Activated CD4-positive, CD25-positive, alpha-beta regulatory T cell treated with anti-CD3 and anti-CD28 coated beads, Interleukin-2, amount 50 U/mL, for 72 hours (primary cell): ENCODE measurements around the gene TMC3.
A peak's percentile ranks its signal among the peaks of the same experiment; 100 is the strongest.

Experiments
- DNase-seq: peaks from one replicate; pipeline ENCODE4 v3.0.0; 2021

The TMC3 gene

GRCh38 chr15:81297603-81298575 lies 76.1 kb downstream of the TMC3 start:
- DNase-seq: peak; percentile 24

DNA sequence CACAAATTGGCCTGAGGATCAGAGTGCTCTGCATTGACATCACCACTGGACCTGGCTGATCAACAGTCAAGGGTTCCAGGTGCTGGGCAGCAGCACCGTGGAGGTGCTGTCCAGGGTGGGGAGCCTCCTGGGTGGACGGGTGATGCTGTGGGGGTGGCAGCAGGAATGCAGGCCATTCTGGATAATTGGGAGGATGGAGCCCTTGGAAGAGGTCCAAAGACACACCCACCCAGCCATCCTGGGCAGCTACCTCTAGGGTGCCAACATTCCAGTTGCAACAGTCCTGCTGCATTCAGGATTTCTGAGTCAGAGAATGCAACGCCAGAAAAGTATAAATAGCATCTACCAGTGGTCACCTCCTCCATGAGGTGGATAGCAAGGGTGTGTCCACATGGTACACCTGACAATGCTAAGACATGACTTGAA lies 76.9 kb downstream of the TMC3 start:
- no peak for DNase-seq

DNA sequence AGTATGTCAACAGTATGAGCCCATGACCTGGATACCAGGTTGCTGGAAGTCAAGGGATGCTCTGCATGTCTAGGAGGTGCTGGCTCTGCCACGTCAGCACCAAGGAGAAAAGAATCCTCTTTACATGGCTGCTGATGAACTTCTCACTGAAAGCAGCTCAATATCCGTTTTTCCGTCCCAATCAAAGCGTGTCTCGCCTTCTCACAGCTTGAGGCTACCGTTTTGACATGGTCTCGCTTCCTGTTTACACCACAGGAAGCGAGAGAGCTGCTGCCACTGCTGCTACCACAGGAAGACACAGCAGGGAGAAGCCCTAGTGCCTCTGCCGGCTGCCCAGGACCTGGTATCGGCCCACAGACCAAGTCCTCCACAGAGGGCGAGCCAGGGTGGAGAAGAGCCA lies 77.3 kb downstream of the TMC3 start:
- peak; percentile 64 for DNase-seq

DNA sequence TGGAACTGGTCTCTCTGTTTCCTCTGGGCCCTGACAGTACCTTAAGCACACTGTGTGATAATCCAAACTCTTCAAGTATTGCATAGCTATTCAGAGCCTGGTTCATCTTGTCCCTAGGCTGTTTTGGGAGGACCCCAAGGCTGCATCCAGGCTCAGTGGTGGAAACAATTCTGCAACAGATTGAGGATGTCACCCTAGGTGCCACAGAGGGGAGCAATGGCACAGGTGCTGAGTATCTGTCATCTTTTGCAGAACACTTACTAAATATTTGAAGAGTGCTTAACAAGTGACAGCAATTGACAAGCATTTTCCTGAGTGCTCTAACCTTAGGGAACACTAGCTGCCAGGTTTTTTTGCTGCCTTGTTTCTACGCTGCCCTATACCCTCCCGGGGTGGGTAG lies 77.8 kb downstream of the TMC3 start:
- DNase-seq: no peak

DNA sequence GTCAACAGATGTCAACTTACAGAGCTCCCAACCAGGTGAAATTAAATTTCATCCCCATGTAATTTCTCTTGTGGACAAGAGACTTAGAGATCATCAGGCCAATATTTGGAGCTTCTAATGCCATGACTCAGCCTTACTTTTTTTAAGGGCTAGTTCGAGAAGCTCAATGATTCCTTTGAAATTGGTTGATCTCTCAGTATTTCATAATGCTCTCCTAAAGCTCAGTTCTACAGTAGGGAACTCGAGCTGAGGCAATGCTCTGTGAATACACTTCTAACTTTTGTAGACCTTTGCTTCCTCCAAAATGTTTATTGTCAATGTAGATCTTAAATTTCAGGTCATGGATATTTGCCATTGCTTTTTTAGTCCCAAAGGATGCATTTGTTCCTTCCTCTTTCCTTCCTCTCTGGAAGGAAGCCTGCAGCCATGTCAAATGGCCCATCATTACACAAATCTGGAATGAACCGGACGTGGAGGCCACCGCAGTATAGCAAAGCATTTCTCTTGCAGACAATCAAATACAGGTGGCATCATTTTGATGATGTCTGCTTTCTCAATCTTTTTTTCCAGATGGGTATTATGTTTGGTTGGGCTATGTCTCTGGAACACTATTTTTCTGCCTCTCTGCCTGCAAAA lies 78.4 kb downstream of the TMC3 start:
- no peak for DNase-seq

DNA sequence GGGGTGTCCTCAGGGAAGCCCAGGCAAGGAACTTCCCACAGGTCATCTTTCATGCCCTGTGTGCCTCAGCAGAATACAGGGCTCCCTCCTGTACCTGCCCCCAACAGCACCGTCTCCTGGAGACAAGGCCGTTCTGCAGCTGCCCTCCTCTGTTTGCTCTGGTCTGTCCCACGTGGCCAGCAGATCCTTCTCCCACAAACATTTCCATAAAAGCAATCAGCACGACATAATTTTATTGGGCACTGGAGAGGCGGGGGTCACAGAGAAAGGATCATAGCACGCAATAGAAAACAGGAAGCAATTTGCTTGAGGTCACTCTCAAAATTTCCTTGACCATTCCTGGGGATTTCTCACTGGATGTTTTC lies 79.5 kb downstream of the TMC3 start:
- DNase-seq: no peak

GRCh38 chr15:81293728-81294515 lies 80.1 kb downstream of the TMC3 start:
- DNase-seq: peak; percentile 52

DNA sequence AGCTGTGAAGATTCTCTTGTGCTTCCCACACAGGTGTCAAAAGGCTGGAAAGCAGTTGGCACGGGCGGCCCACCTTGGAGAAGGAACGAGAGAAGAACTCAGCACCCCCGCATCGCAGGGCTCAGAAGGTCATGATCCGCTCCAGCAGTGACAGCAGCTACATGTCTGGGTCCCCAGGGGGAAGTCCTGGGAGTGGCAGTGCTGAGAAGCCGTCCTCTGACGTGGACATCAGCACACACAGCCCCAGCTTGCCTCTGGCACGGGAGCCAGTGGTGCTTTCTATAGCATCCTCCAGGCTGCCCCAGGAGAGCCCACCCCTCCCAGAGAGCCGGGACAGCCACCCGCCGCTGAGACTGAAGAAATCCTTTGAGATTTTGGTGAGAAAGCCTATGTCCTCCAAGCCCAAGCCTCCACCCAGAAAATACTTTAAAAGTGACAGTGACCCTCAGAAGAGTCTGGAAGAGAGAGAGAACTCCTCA lies 81.5 kb downstream of the TMC3 start:
- DNase-seq: peak; percentile 52

- no peak for DNase-seq
These were observed 82.0 kb downstream of the TMC3 start for GRCh38 chr15:81291916-81292522.

DNA sequence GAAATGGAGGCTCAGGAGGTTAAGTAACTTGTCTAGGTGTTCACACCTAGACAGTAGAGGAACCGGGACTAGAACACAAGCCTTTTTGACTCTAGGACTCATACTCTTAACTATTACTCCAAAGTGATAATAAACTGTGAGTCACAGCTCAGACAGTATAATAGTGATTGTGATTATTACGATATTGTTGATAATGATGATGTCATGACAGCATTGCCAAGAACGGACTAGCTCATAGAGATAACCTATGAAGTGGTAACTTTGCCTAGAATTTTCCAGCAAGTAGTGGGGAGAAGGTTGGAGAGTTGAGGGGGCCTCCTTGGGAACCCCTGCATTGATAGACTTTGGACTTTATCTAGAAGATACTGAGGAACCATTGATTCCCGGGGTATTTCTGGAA lies 84.1 kb downstream of the TMC3 start:
- DNase-seq: no peak

- no peak for DNase-seq
These were observed 85.4 kb downstream of the TMC3 start for GRCh38 chr15:81288616-81289015.

- DNase-seq: no peak
These were observed 86.0 kb downstream of the TMC3 start for GRCh38 chr15:81288040-81288439.

- DNase-seq: no peak
These were observed 87.3 kb downstream of the TMC3 start for GRCh38 chr15:81286621-81287121.

- no peak for DNase-seq
These were observed 88.6 kb downstream of the TMC3 start for GRCh38 chr15:81285461-81285860.

- no peak for DNase-seq
These were observed 89.6 kb downstream of the TMC3 start for GRCh38 chr15:81284256-81285031.

DNA sequence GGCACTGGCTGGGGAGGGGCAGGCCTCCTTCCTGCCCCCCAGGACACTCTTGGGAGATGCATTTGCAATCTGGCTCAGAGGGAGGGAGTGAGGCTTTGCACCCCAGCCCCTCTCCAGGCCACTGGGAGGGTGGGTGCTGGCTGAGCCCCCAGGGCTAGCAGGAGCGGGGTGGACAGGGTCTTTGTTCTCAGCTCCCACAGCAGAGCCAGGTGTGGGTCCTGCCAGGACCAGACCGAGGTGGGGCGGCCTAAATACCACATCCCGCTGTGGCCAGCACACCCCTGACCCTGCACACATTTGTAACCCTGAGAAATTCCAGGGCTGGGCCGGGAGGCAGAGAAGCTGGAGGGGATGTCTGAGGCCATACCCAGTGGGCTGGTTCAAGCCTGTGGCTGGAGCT lies 91.1 kb downstream of the TMC3 start:
- no peak for DNase-seq

DNA sequence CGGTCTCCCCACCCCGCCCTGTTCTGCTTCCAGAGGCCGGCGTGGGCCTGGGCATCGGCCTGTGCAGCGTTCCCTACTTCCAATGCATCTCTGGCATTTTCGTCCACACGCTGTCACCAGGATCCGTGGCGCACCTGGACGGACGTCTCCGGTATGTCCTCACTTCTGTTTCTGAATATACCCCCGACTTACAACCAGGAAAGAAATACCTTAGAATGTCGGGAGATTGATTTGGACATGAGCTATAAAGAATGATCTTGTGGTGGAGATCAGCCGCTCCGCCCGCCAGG lies 91.5 kb downstream of the TMC3 start:
- DNase-seq: no peak

GRCh38 chr15:81281766-81282605 lies 92.0 kb downstream of the TMC3 start:
- no peak for DNase-seq

DNA sequence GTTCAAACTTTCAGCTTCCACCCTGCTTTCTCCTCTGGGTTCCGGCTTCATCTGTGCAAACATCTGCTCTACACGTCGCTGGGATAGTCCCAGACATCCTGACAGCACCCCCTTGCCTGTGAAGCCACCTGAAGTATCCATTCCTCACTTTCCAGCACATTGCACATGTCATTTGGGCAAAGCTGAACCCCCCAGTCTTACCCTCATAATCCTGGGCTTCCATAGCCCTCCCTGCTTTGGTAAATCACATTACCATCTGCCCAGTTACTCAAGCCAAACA lies 92.6 kb downstream of the TMC3 start:
- DNase-seq: no peak
